ENCODE results near the gene SH3BP2. TPM values are rescaled to one million over a fixed set of nuclear protein-coding genes. Genes with fewer than 3 reads are reported as not detected.

The SH3BP2 gene
- total and polyA plus RNA-seq, 2 donors from 2014 or later: 27.3 to 128 TPM

DNA sequence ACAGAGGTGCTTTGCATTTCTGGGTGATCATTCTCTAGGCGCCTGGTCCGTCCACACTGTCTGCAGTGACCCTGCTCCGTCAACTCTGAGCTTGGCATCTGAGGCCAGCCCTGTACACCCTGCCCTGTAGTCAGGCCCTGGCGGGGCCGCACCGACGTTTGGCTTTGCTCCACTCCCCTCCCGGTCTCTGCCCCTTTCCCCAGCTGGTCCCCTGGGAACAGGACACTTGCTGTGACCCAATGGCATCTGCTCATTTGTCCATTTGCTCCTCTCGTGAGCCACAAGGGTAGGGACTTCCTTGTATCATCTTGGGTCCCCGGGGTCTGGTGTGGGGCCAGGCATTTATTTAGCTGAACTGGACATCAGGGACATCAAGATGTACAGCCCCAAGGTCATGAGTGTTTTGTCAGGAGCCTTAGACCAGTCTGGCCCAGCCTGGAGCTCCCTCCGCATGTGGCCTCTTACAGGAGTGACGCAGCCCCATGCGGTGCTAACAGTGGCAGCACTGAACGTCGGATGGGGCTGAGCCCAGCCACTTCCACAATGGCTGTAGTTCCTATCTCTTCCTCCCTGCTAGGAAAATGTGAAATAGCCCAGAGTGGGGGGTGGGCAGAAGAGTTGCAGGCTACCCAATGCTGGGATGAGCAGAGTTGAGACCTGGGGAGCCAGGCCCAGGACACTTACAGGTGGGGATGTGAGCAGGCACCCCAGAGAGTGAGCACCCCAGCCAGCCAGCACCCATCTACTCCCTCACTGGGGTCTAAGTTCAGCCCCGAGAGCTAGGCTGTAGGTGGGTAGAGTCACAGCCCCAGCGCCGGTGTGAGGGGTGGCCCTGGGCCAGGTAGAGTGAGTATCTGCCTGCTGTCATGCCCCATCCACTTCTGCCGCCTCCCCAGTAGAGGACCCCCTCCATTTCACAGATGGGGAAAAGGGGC, 2.0 kb upstream of the SH3BP2 start:
- Histone ChIP-seq H3K9me3 (ENCODE audit: control insufficient read depth in 2 of 3, insufficient read depth in 1 of 3, low read length in 3 of 3) (no peaks in the 10 kb centered on the region), H3K9ac (ENCODE audit: low read length in 3 of 3) (no peak overlapping the region), H3K4me3 (ENCODE audit: low read length in 3 of 3) (no peak overlapping the region), H3K27me3 (ENCODE audit: control insufficient read depth, insufficient read depth, low read length) (no peaks in the 10 kb centered on the region), H3K36me3 (ENCODE audit: control insufficient read depth in 2 of 3, insufficient read depth in 3 of 3, low read length in 3 of 3) (no peaks in the 10 kb centered on the region), H3K27ac (ENCODE audit: low read depth in 2 of 2, low read length in 2 of 2) (peak overlapping the region in 1 of 2 donors; percentile 70), H3K4me1 (ENCODE audit: control insufficient read depth in 2 of 3, insufficient read depth in 2 of 3, low read depth in 1 of 3, low read length in 3 of 3) (peaks cover 0 to 43% (median 28%) of the 10 kb centered on the region in 3 donors)
- no peak for FAIRE-seq
- TF ChIP-seq, protein P1, sequence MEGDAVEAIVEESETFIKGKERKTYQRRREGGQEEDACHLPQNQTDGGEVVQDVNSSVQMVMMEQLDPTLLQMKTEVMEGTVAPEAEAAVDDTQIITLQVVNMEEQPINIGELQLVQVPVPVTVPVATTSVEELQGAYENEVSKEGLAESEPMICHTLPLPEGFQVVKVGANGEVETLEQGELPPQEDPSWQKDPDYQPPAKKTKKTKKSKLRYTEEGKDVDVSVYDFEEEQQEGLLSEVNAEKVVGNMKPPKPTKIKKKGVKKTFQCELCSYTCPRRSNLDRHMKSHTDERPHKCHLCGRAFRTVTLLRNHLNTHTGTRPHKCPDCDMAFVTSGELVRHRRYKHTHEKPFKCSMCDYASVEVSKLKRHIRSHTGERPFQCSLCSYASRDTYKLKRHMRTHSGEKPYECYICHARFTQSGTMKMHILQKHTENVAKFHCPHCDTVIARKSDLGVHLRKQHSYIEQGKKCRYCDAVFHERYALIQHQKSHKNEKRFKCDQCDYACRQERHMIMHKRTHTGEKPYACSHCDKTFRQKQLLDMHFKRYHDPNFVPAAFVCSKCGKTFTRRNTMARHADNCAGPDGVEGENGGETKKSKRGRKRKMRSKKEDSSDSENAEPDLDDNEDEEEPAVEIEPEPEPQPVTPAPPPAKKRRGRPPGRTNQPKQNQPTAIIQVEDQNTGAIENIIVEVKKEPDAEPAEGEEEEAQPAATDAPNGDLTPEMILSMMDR (IDR thresholded peaks at IDR 0.05; ENCODE audit: borderline replicate concordance, extremely low read depth, insufficient read depth): no peak
- intact Hi-C loops (cut with DNase I): no loop called here
- DNase-seq: peak in 3 of 5 donors; percentile 7 to 65 (median 45)

DNA sequence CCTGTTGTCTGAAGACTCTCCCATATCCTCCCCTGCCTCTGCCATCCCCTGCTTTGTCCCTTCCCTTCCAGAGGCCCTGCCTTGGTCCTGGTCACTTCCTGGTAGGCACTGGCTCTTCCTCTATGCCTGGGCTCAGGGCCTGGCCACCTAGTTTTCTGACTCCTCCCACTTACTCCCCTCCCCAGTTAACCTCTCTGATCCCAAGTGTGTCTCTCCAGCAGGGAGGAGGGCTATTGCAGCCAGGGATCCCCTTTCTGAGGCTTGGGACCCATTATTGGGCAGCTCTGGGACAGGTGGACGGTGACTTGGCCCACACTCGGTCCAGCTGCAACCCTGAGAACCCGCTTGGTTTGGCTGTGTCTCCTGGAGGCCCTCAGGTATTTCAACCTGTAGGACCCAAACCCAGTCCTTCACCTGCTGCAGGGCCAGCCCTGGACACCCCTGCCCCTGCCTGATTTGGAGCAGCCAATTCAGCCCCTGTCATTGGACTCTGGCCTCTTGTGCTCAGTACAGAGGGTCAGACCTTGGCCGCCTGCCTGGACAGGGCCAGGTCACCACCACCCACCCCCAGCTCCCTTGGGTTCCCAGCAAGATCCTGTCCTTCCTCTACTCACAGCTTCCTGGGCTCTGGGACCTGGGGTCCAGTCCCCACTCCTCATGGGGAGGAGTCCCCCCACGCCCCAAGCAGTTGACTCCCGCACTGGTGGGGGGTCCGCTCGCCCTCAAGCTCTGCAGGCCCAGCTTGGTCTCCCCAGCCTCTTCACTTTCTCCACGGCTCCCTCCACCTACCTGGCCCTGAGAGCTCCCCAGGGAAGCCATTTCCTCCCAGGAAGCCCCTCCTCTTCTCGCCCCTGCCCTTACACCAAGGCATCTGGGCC, 1.1 kb upstream of the SH3BP2 start:
- H3K9me3 ChIP-seq (ENCODE audit: control insufficient read depth in 2 of 3, insufficient read depth in 1 of 3, low read length in 3 of 3): no peaks in the 10 kb centered on the region
- H3K4me3 ChIP-seq (ENCODE audit: low read length in 3 of 3): peak overlapping the region in 1 of 3 donors; percentile 2
- peak overlapping the region; percentile 72 to 78 for H3K27ac ChIP-seq (ENCODE audit: low read depth in 2 of 2, low read length in 2 of 2)
- DNase-seq (peak in 2 of 5 donors; percentile 67 to 78), FAIRE-seq (no peak)
- no peaks in the 10 kb centered on the region for H3K36me3 ChIP-seq (ENCODE audit: control insufficient read depth in 2 of 3, insufficient read depth in 3 of 3, low read length in 3 of 3)
- H3K27me3 ChIP-seq (ENCODE audit: control insufficient read depth, insufficient read depth, low read length): no peaks in the 10 kb centered on the region
- intact Hi-C loops (cut with DNase I): no loop called here
- H3K4me1 ChIP-seq (ENCODE audit: control insufficient read depth in 2 of 3, insufficient read depth in 2 of 3, low read depth in 1 of 3, low read length in 3 of 3): peaks cover 0 to 53% (median 37%) of the 10 kb centered on the region in 3 donors
- H3K9ac ChIP-seq (ENCODE audit: low read length in 3 of 3): peak overlapping the region in 1 of 3 donors; percentile 12
- TF ChIP-seq, protein P1 (IDR thresholded peaks at IDR 0.05; ENCODE audit: borderline replicate concordance, extremely low read depth, insufficient read depth): no peak

DNA sequence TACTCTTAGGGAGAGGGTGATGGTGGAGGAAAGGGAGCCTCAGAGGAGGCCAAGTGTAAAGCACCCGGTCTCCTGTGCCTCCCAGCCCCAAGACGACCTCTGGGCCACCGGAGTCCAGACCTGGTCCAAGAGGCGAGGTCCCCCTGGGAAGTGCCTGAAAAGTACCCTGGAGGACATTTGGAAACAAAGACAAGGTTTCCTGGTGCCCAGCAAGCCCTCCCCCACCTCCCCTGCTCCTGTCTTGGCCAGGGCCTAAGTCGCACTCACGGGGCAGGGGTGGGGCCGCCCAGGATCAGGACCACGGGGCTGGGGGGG, 532 bp upstream of the SH3BP2 start:
- TF ChIP-seq, protein P1 (IDR thresholded peaks at IDR 0.05; ENCODE audit: borderline replicate concordance, extremely low read depth, insufficient read depth): no peak
- peaks cover 0 to 58% (median 43%) of the 10 kb centered on the region in 3 donors for H3K4me1 ChIP-seq (ENCODE audit: control insufficient read depth in 2 of 3, insufficient read depth in 2 of 3, low read depth in 1 of 3, low read length in 3 of 3)

More for the DNA sequence above, 532 bp upstream of the SH3BP2 start:
- Histone ChIP-seq H3K27me3 (ENCODE audit: control insufficient read depth, insufficient read depth, low read length) (no peaks in the 10 kb centered on the region), H3K9me3 (ENCODE audit: control insufficient read depth in 2 of 3, insufficient read depth in 1 of 3, low read length in 3 of 3) (no peaks in the 10 kb centered on the region), H3K9ac (ENCODE audit: low read length in 3 of 3) (no peak overlapping the region), H3K27ac (ENCODE audit: low read depth in 2 of 2, low read length in 2 of 2) (peak overlapping the region; percentile 72 to 78), H3K4me3 (ENCODE audit: low read length in 3 of 3) (peak overlapping the region in 1 of 3 donors; percentile 2), H3K36me3 (ENCODE audit: control insufficient read depth in 2 of 3, insufficient read depth in 3 of 3, low read length in 3 of 3) (no peaks in the 10 kb centered on the region)
- no peak for DNase-seq
- no peak for FAIRE-seq
- intact Hi-C loops (cut with DNase I): no loop called here

Data from kidney (tissue), 14 donors.